ENCODE data around the gene WDR43.

GRCh38 chr2:28870146-28870891 is 24.1 kb upstream of the WDR43 start, which contains the start of gene TRMT61B:
- TF ChIP-seq, protein P1, sequence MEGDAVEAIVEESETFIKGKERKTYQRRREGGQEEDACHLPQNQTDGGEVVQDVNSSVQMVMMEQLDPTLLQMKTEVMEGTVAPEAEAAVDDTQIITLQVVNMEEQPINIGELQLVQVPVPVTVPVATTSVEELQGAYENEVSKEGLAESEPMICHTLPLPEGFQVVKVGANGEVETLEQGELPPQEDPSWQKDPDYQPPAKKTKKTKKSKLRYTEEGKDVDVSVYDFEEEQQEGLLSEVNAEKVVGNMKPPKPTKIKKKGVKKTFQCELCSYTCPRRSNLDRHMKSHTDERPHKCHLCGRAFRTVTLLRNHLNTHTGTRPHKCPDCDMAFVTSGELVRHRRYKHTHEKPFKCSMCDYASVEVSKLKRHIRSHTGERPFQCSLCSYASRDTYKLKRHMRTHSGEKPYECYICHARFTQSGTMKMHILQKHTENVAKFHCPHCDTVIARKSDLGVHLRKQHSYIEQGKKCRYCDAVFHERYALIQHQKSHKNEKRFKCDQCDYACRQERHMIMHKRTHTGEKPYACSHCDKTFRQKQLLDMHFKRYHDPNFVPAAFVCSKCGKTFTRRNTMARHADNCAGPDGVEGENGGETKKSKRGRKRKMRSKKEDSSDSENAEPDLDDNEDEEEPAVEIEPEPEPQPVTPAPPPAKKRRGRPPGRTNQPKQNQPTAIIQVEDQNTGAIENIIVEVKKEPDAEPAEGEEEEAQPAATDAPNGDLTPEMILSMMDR (conservative IDR thresholded peaks at IDR 0.05; ENCODE audit: low read depth, low read length) = no peak
- TF ChIP-seq EZH2 (IDR thresholded peaks at IDR 0.05; ENCODE audit: low read length, unreplicated experiment) (no peak), EZH2phosphoT487 (IDR thresholded peaks at IDR 0.05; ENCODE audit: borderline replicate concordance, low read length) (no peak)

Data from PC-3 (cell line).